GM18868 (cell line): ENCODE measurements around the gene CPNE7.

ENCODE experiments used
- ATAC-seq: cut with Tn5 transposase; IDR thresholded peaks from one replicate; pipeline ENCODE4 v1.9.1; 2021; ENCODE audit warnings: mild to moderate bottlenecking, moderate library complexity; ENCODE audit not compliant: unreplicated experiment

CPNE7 gene

DNA sequence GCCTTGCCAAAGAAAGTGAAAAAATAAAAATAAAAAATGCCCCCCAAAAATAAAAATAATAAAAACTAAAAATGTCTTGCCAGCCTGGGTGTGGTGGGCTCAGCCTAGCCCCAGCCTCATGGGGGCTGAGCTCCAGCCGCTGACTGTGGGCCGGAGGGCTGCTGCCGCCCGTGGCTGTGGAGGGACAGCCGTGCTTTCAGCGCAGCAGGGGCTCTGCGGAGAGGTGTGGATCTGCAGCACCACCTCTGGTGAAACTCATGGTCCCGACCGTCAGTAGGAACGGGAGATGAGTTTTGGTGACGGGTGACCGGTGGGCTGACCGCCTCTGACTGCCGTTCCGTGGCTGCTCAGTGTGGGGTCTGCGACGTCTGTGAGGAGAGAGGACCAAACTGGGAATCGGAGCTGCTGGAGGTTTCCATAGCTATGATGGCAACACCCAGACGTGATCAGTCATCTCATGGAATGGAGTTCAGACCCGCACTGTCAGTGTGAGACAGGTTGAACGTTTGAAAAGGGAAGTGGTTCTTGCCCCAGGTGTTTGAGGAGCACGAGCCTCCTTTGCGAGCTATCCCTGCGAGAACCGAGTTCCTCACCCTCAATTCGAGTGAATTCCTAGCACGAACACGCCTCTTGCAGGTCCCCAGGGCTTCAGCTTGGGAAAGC lies 27.1 kb upstream of the CPNE7 start:
- ATAC-seq, result no peak

DNA sequence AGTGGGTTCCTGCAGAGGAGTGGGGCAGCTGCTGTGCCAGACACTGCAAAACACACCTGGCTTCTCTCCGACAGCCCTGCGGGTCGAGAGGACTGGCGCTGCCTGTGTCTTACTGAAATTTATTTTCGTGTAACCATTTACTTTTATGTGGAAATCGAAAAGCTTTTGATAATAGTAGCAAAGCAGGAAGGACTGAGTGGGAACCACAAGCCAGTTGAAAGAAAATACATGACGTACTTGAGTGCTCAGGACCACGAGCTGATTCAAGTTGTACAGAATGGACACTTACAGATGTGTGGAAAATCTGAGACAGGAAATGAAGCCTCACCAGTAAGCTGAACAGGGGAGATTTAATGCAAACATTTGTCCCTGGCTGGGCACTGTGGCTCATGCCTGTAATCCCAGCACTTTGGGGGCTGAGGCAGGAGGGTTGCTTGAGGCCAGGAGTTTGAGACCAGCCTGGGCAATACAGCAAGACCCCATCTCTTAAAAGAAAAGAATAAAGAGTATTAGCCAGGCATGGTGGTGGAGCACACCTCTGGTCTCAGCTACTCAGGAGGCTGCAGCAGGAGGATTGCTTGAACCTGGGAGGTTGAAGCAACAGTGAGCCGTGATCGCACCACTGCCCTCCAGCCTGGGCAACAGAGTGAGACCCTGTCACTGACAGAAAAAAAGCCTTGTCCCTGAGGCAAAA lies 26.4 kb upstream of the CPNE7 start:
- no peak for ATAC-seq

- no peak for ATAC-seq
Measured at GRCh38 chr16:89550421-89551007, 25.0 kb upstream of the CPNE7 start.

DNA sequence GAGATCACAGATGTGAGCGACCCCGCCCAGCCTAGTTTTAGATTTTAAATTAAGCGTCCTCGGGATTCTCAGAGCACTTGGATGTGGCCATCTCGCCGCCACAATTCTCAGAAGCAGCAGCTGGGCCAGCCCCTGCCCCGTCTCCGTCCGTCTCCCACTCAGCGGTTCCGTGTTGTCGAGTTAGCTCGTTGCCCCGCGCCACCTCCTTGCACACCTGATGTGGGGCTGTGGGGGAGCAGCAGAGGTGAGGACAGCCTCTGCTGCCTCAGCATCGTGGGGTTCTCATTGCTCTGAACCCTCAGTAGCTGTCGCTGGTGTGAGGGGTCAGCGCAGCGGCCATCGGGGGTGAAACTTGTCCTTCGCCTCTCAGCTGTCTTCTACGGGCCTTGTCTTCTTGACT lies 23.2 kb upstream of the CPNE7 start:
- ATAC-seq, result no peak

GRCh38 chr16:89552913-89553312 lies 22.6 kb upstream of the CPNE7 start:
- no peak for ATAC-seq

GRCh38 chr16:89553733-89554132 lies 21.8 kb upstream of the CPNE7 start:
- ATAC-seq, result no peak

- no peak for ATAC-seq
Measured at GRCh38 chr16:89554343-89554742, 21.2 kb upstream of the CPNE7 start.

- no peak for ATAC-seq
Measured at GRCh38 chr16:89555265-89555664, 20.3 kb upstream of the CPNE7 start.

GRCh38 chr16:89555780-89556179 lies 19.8 kb upstream of the CPNE7 start:
- no peak for ATAC-seq

- ATAC-seq, result no peak
Measured at GRCh38 chr16:89556750-89557689, 18.5 kb upstream of the CPNE7 start.

GRCh38 chr16:89557690-89558490 lies 17.7 kb upstream of the CPNE7 start:
- no peak for ATAC-seq

GRCh38 chr16:89560378-89561141 lies 15.0 kb upstream of the CPNE7 start, which contains the start of gene RPL13:
RPL13 (plus strand) TSS chr16:89560682; CDS start chr16:89560960, 278 bp downstream.
- peak; percentile 91 for ATAC-seq

- ATAC-seq, result no peak
Measured at GRCh38 chr16:89561142-89561883, 14.2 kb upstream of the CPNE7 start.

DNA sequence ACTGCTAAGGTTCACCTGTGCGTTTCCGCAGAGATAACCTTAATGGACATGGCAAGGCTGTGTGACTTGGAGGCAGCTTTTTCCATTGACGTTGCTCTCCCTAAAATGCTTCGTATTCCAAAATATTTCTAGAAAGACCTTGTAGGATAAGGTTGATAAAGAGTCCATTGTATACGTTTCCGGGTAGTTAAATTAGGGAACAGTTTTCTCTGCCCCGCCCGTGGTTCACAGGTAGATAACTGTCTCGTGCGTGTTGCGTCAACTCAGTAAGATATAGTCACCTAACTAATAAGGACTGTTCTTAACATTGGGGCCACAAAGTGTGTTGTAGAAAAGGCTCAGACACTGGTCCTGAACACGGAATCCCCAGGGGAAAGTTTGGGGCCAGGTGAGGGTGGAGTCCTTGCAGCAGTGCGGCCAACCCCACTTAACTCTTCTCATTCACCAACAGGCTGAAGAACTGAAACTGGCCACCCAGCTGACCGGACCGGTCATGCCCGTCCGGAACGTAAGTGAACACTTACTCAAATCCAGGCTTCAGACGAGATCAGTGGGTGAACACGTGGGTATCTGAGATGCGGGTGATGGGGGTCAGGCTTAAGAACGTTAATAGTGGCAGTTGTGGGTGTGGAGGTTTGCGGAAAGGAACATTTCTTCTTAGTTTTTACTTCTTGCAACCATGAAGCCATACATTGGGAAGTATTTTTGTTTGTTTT lies 13.5 kb upstream of the CPNE7 start:
- no peak for ATAC-seq

- no peak for ATAC-seq
Measured at GRCh38 chr16:89562939-89563338, 12.6 kb upstream of the CPNE7 start.

DNA sequence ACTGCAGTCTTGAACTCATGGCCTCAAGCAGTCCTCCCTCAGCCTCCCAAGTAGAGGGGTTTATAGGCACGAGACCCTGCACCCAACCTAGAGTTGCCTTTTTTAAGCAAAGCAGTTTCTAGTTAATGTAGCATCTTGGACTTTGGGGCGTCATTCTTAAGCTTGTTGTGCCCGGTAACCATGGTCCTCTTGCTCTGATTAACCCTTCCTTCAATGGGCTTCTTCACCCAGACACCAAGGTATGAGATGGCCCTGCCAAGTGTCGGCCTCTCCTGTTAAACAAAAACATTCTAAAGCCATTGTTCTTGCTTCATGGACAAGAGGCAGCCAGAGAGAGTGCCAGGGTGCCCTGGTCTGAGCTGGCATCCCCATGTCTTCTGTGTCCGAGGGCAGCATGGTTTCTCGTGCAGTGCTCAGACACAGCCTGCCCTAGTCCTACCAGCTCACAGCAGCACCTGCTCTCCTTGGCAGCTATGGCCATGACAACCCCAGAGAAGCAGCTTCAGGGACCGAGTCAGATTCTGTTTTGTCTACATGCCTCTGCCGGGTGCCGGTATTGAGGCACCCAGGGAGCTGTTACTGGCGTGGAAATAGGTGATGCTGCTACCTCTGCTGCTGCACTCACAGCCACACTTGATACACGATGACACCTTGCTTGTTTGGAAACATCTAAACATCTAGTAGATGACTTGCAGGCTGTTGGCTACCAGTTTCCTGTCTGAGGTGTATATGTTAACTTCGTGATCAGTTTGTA lies 11.7 kb upstream of the CPNE7 start:
- ATAC-seq, result no peak

DNA sequence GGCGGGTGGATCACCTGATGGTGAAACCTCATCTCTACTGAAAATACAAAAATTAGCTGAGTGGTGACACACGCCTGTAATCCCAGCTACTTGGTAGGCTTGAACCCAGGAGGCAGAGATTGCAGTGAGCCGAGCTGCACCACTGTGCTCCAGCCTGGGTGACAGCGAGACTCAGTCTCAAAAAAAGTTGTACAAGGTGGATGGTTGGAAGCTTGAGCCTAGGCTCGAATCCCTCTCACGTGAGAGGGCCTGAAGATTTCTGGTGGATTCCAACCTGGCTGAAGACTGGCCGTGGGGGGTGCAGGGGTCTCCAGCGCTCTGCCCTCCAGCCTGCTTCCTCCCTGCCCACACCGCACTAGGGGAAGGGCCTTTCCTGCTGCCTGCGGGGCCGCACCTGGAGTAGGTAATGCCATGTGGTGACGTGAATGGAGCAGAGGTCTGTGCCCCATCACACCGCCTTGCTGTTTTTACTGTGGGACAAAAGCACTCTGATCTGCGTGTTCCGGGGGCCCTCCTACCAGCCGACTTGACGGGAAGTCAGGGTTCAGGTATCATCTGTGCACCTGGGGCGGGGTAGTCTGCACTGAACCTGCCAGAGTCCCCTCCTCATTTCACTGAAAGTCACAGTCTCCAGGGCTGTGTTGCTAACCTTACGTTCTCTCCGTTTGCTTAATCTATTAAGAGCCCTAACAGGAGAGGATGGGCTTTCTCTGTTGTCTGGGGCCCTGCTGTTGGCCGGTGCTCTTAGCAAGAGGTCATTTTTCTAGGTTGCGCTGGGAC lies 10.9 kb upstream of the CPNE7 start:
- ATAC-seq, result no peak
